K562 (cell line): ENCODE data around the gene FIG4. TPM values are rescaled to one million over a fixed set of nuclear protein-coding genes. Genes with fewer than 3 reads are reported as not detected.

Source experiments
- ATAC-seq: fragments of 200-7000 bp; cut with Tn5 transposase; 3 replicates; pipeline ENCODE4 v1.9.1; 2020; ENCODE audit warnings: moderate library complexity
- BruUV-seq: library from RNA; stranded (reverse); fragments of 400-500 nt; replicated peaks from 2 replicates; lab custom pipeline; 2021; lab: Mats Ljungman, UMichigan
- CTCF ChIA-PET: fragments of 300-600 bp; formaldehyde crosslinking; extraction: SDS; loops from one replicate; lab custom pipeline; 2021; ENCODE audit warnings: low intra/inter-chr PET ratio; lab: Yijun Ruan, JAX
- POLR2A ChIA-PET: fragments of 300-600, 350-650 bp; sonication (Branson Sonifier 250); formaldehyde crosslinking; extraction: SDS; loops from one replicate; lab custom pipeline; 2021; ENCODE audit warnings: antibody characterized with exemption, inconsistent platforms; lab: Yijun Ruan, JAX
- DNase-seq, 4 experiments: peaks; one replicate each; pipeline versions ENCODE4 v3.0.0 to v3.0.0-alpha.2; 2011 to 2018; ENCODE audit warnings: low spot score in 3 of 4, mixed read lengths in 3 of 4; ENCODE audit errors: extremely low read depth in 1 of 4
- FAIRE-seq: peaks from 2 replicates; lab custom pipeline; 2011; peaks lifted over from hg19 to GRCh38; lab: Jason Lieb, UNC
- H2AFZ ChIP-seq: 2 replicates; pipeline ENCODE4 v1.6.0; 2011; ENCODE audit warnings: low read depth, low read length, control low read depth, inconsistent platforms
- H3K27ac ChIP-seq: fragments of 200-600 bp; 3 replicates; pipeline ENCODE4 v1.8.0; 2011; ENCODE audit warnings: low read depth, mild to moderate bottlenecking, control low read depth, inconsistent platforms, low read length, moderate library complexity, mixed read lengths; ENCODE audit errors: extremely low read depth
- H3K27me3 ChIP-seq, 2 experiments: fragments of 300-600 bp in 1 of 2; 2 replicates in 1 of 2; 3 replicates in 1 of 2; pipeline versions ENCODE4 v1.6.0 to v1.8.0; 2011; ENCODE audit warnings: inconsistent platforms in 2 of 2, low read length in 2 of 2, mild to moderate bottlenecking in 1 of 2, mixed read lengths in 1 of 2, moderate library complexity in 1 of 2; ENCODE audit not compliant: control insufficient read depth in 2 of 2, insufficient read depth in 2 of 2
- H3K36me3 ChIP-seq: fragments of 300-600 bp; 3 replicates; pipeline ENCODE4 v1.8.0; 2011; ENCODE audit warnings: mild to moderate bottlenecking, low read length, inconsistent platforms; ENCODE audit not compliant: control insufficient read depth, insufficient read depth
- H3K4me1 ChIP-seq, 2 experiments: fragments of 200-600 bp in 1 of 2; replicated peaks in 1 of 2; 2 replicates in 1 of 2; 3 replicates in 1 of 2; pipeline versions ENCODE4 v1.5.1 to v1.8.0; 2011; ENCODE audit warnings: inconsistent platforms in 2 of 2, low read length in 2 of 2, mild to moderate bottlenecking in 1 of 2, mixed read lengths in 1 of 2, moderate library complexity in 1 of 2; ENCODE audit not compliant: control insufficient read depth in 2 of 2, insufficient read depth in 2 of 2
- H3K4me2 ChIP-seq: 2 replicates; pipeline ENCODE4 v1.6.1; 2011; ENCODE audit warnings: low read length, control low read depth, inconsistent platforms, mixed read lengths; ENCODE audit not compliant: insufficient read depth
- H3K4me3 ChIP-seq: fragments of 200-600 bp; sonication (generic), shearing (Covaris generic); 2 replicates; pipeline ENCODE4 v1.5.1; 2016; ENCODE audit warnings: control low read depth, inconsistent platforms
- H3K79me2 ChIP-seq: fragments of 200-600 bp; 3 replicates; pipeline ENCODE4 v1.8.0; 2011; ENCODE audit warnings: low read length, inconsistent platforms; ENCODE audit not compliant: control insufficient read depth, insufficient read depth
- H3K9ac ChIP-seq, 2 experiments: 2 replicates each; pipeline versions ENCODE4 v1.6.0 to v1.6.1; 2011; ENCODE audit warnings: low read depth in 2 of 2, low read length in 2 of 2, control low read depth in 1 of 2, inconsistent platforms in 1 of 2, mild to moderate bottlenecking in 1 of 2, mixed read lengths in 1 of 2; ENCODE audit not compliant: insufficient read depth in 1 of 2
- H3K9me1 ChIP-seq: one replicate; pipeline ENCODE4 v1.6.0; 2011; ENCODE audit warnings: inconsistent platforms, mild to moderate bottlenecking, low read length, moderate library complexity; ENCODE audit not compliant: control insufficient read depth, insufficient read depth
- H3K9me3 ChIP-seq: replicated peaks from 2 replicates; pipeline ENCODE4 v1.5.1; 2011; ENCODE audit warnings: low read depth, low read length, inconsistent platforms; ENCODE audit not compliant: control insufficient read depth, insufficient read depth
- H4K20me1 ChIP-seq: replicated peaks from 2 replicates; pipeline ENCODE4 v1.6.1; 2011; ENCODE audit warnings: low read length, inconsistent platforms, mixed read lengths; ENCODE audit not compliant: control insufficient read depth, insufficient read depth
- EGR1 ChIP-seq: fragments of 450-650 bp; conservative IDR thresholded peaks from 2 replicates; pipeline ENCODE4 v1.6.1; 2017; ENCODE audit warnings: mild to moderate bottlenecking
- HNRNPL ChIP-seq: fragments of 200-400 bp; formaldehyde crosslinking; IDR thresholded peaks from 2 replicates; pipeline ENCODE4 v1.6.1; 2017; ENCODE audit warnings: low read depth, mild to moderate bottlenecking, low read length
- IRF2 ChIP-seq: sonication (generic); formaldehyde crosslinking; IDR thresholded peaks from 2 replicates; pipeline ENCODE4 v1.8.1; 2022; ENCODE audit warnings: mild to moderate bottlenecking, missing genetic modification reagents
- NBN ChIP-seq: fragments of 450-650 bp; IDR thresholded peaks from 2 replicates; pipeline ENCODE4 v1.6.1; 2016; ENCODE audit warnings: low read depth, mild to moderate bottlenecking
- POLR2G ChIP-seq: fragments of 200-400 bp; formaldehyde crosslinking; IDR thresholded peaks from 2 replicates; pipeline ENCODE4 v1.6.1; 2017; ENCODE audit warnings: low read depth, mild to moderate bottlenecking, antibody characterized with exemption, low read length, moderate library complexity
- SAFB ChIP-seq: fragments of 200-400 bp; formaldehyde crosslinking; IDR thresholded peaks from 2 replicates; pipeline ENCODE4 v1.6.1; 2017; ENCODE audit warnings: low read depth, low read length, borderline replicate concordance
- WGBS: fragments of 100-300 bp; shearing (Covaris generic); methylation state at CpG from one replicate; pipeline ENCODE4 v1.1.6; 2016; ENCODE audit warnings: low coverage, mixed read lengths; ENCODE audit not compliant: insufficient coverage; ENCODE audit errors: missing lambda C conversion rate; 5-methylcytosine and 5-hydroxymethylcytosine counted together
- in situ Hi-C: fragments of 300-500 bp; cut with MboI; formaldehyde crosslinking; loops from 4 replicates; pipeline ENCODE4 v1.15.0; 2018; ENCODE audit warnings: inconsistent platforms, mixed read lengths
- intact Hi-C: fragments of 100-400 bp; cut with micrococcal nuclease; formaldehyde crosslinking; loops from 2 replicates; pipeline ENCODE4 v1.14.2; 2022
- polyA plus RNA-seq, 8 experiments: library from polyadenylated mRNA; depleted of rRNA in 4 of 8; stranded (reverse) in 5 of 8; unstranded in 3 of 8; fragments of >200 nt; fragmentation: Nextera tagmentation in 2 of 8; fragmentation: Illumina TruSeq in 1 of 8; extraction: Ambion mirVana in 2 of 8; extraction: Trizol in 1 of 8; gene quantifications; 2 replicates each; pipeline versions ENCODE4 v1.2.1 to v1.2.3, GENCODE V29; 2011 to 2014; ENCODE audit warnings: inconsistent platforms in 1 of 8, missing spikeins in 1 of 8
- total RNA-seq, 7 experiments: library from RNA; depleted of rRNA in 6 of 7; stranded (reverse); fragments of >200 nt in 6 of 7; fragmentation: Illumina TruSeq in 2 of 7; extraction: Trizol in 2 of 7; gene quantifications; 2 replicates each; pipeline versions ENCODE4 v1.2.1 to v1.2.3, GENCODE V29; 2011 to 2021; ENCODE audit warnings: low replicate concordance in 1 of 7
- TF ChIP-seq, protein P1 (sequence below): fragments of 250-450 bp; sonication (Bioruptor Pico); IDR thresholded peaks from 2 replicates; pipeline ENCODE4 v1.8.0; 2022; ENCODE audit warnings: inconsistent platforms

FIG4 gene
- total and polyA plus RNA-seq, 9 of the 15 experiments (the other 6 are each of a cell fraction or from before 2014, with no cell fraction given) = 1.5 to 6.8 (median 4.3) TPM

- Histone ChIP-seq H3K4me3 (no peak overlapping the region), H3K36me3 (no peaks in the 10 kb centered on the region), H3K9ac (no peak overlapping the region), H2AFZ (no peak overlapping the region), H3K27me3 (no peaks in the 10 kb centered on the region), H4K20me1 (no peaks in the 10 kb centered on the region), H3K4me1 (no peaks in the 10 kb centered on the region), H3K4me2 (no peak overlapping the region), H3K27ac (no peak overlapping the region), H3K9me1 (no peaks in the 10 kb centered on the region), H3K9me3 (no peaks in the 10 kb centered on the region), H3K79me2 (no peaks in the 10 kb centered on the region)
- no peak for TF ChIP-seq IRF2 (CRISPR knock-in tag)
- TF ChIP-seq SAFB = no peak
- TF ChIP-seq NBN = no peak
- DNase-seq (no peak), FAIRE-seq (no peak), ATAC-seq (no peak)
- WGBS = 30% methylated on average over 5 of the region's 5 CpGs
- CTCF ChIA-PET = interaction anchor here (0.7 kb wide), 1 partner anchor 101 kb away, joined by 3 read pairs; no protein-coding TSS in a partner anchor
- no TSS peak for BruUV-seq
- in situ Hi-C loops = no loop called here
- intact Hi-C loops = no loop called here
- POLR2A ChIA-PET = no interaction called here
Observed at GRCh38 chr6:109718991-109719390, 27.9 kb downstream of the FIG4 start.

- POLR2A ChIA-PET = no interaction called here
- H3K9me1 ChIP-seq = no peaks in the 10 kb centered on the region
- H3K27ac ChIP-seq = no peak overlapping the region
- no peak overlapping the region for H3K4me3 ChIP-seq
- CTCF ChIA-PET = no interaction called here
- no peak for FAIRE-seq
- BruUV-seq = no TSS peak
- H3K9ac ChIP-seq = no peak overlapping the region
- H3K4me1 ChIP-seq = no peaks in the 10 kb centered on the region
- no peaks in the 10 kb centered on the region for H4K20me1 ChIP-seq
- no peak overlapping the region for H2AFZ ChIP-seq
- no peaks in the 10 kb centered on the region for H3K27me3 ChIP-seq
- in situ Hi-C loops = no loop called here
- intact Hi-C loops = no loop called here
- no peak for DNase-seq
- no peaks in the 10 kb centered on the region for H3K79me2 ChIP-seq
- H3K9me3 ChIP-seq = no peaks in the 10 kb centered on the region
- WGBS = 0% methylated on average over 3 of the region's 3 CpGs
- H3K36me3 ChIP-seq = no peaks in the 10 kb centered on the region
- no peak for ATAC-seq
- H3K4me2 ChIP-seq = no peak overlapping the region
- TF ChIP-seq POLR2G (no peak), HNRNPL (no peak), EGR1 (no peak)
- TF ChIP-seq, protein P1, sequence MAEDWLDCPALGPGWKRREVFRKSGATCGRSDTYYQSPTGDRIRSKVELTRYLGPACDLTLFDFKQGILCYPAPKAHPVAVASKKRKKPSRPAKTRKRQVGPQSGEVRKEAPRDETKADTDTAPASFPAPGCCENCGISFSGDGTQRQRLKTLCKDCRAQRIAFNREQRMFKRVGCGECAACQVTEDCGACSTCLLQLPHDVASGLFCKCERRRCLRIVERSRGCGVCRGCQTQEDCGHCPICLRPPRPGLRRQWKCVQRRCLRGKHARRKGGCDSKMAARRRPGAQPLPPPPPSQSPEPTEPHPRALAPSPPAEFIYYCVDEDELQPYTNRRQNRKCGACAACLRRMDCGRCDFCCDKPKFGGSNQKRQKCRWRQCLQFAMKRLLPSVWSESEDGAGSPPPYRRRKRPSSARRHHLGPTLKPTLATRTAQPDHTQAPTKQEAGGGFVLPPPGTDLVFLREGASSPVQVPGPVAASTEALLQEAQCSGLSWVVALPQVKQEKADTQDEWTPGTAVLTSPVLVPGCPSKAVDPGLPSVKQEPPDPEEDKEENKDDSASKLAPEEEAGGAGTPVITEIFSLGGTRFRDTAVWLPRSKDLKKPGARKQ = no peak
Observed at GRCh38 chr6:109720311-109720710, 29.2 kb downstream of the FIG4 start.
